Heart right ventricle (tissue), 16 donors: ENCODE results near the gene RARRES2. TPM values are rescaled to one million over a fixed set of nuclear protein-coding genes. Genes with fewer than 3 reads are reported as not detected.
"Not testable (repeated sequence)": the region's sequence is repeated elsewhere in the genome, so short reads cannot be mapped to it uniquely, and the experiment has no call there.

ENCODE experiments used
- ATAC-seq, 8 donors: fragments of 200-7000 bp; cut with Tn5 transposase; one replicate each; pipeline ENCODE4 v1.9.1; 2020; ENCODE audit warnings: mild to moderate bottlenecking in 8 of 8, moderate library complexity in 8 of 8, moderate number of reproducible peaks in 1 of 8
- DNase-seq, 2 donors: peaks; one replicate each; pipeline ENCODE4 v3.0.0-alpha.2; 2020
- H3K27ac ChIP-seq, 10 donors: fragments of 200-600 bp; sonication (generic) in 2 of 10; one replicate each; pipeline versions ENCODE4 v1.5.0 to v1.8.0; 2020 to 2022; ENCODE audit warnings: mild to moderate bottlenecking in 3 of 10
- H3K27me3 ChIP-seq, 7 donors: fragments of 200-600 bp; one replicate each; pipeline ENCODE4 v1.8.0; 2021 to 2022; ENCODE audit warnings: mild to moderate bottlenecking in 2 of 7
- H3K36me3 ChIP-seq, 9 donors: fragments of 200-600 bp; sonication (generic) in 1 of 9; one replicate each; pipeline versions ENCODE4 v1.5.0 to v1.8.0; 2020 to 2022; ENCODE audit warnings: mild to moderate bottlenecking in 2 of 9
- H3K4me1 ChIP-seq, 9 donors: fragments of 200-600 bp; sonication (generic) in 1 of 9; one replicate each; pipeline versions ENCODE4 v1.5.0 to v1.8.0; 2020 to 2022; ENCODE audit warnings: mild to moderate bottlenecking in 4 of 9
- H3K4me3 ChIP-seq, 10 donors: fragments of 200-600 bp; sonication (generic) in 2 of 10; one replicate each; pipeline versions ENCODE4 v1.5.0 to v1.8.0; 2020 to 2022; ENCODE audit warnings: mild to moderate bottlenecking in 7 of 10, moderate library complexity in 2 of 10
- H3K9me3 ChIP-seq, 11 donors: fragments of 200-600 bp in 10 of 11; sonication (generic) in 2 of 11; one replicate each; pipeline versions ENCODE4 v1.5.0 to v1.8.0; 2013 to 2022; ENCODE audit warnings: mild to moderate bottlenecking in 2 of 11, control low read depth in 1 of 11, moderate library complexity in 1 of 11
- WGBS, 2 donors: extraction: QIAGEN DNeasy Blood & Tissue Kit; methylation state at CpG; one replicate each; pipeline ENCODE4 v1.1.7; 2013; ENCODE audit warnings: inconsistent platforms in 1 of 2; 5-methylcytosine and 5-hydroxymethylcytosine counted together
- intact Hi-C, 10 donors: fragments of 100-400 bp; cut with DNase I; formaldehyde crosslinking; loops; one replicate each; pipeline versions ENCODE4 v1.11.1 to v1.14.2; 2022
- polyA plus RNA-seq, 2 donors: library from polyadenylated mRNA; stranded (reverse); fragments of 200-250 nt; gene quantifications; one replicate each; pipeline ENCODE4 v1.2.3, GENCODE V29; 2013
- total RNA-seq, 10 donors: library from RNA; stranded (reverse); fragmentation: NEBNext Ultra II Directional in 3 of 10; extraction: Animal tissue kit (Norgen Biotek cat#: 25700) in 3 of 10; gene quantifications; one replicate each; pipeline versions ENCODE4 v1.2.1 to v1.2.4, GENCODE V29; 2021 to 2023
- TF ChIP-seq, protein P1 (sequence below), 9 donors: fragments of 200-600 bp; sonication (generic) in 2 of 9; IDR thresholded peaks; one replicate each; pipeline versions ENCODE4 v1.5.0 to v1.8.0; 2021 to 2022; ENCODE audit warnings: antibody characterized with exemption in 9 of 9, mild to moderate bottlenecking in 5 of 9, moderate library complexity in 1 of 9
- donor health status: Arrhythmogenic right ventricular cardiomyopathy.
- donor health status: ischemic (EF 13 %, LVEDD 7.1; RV severe dilation, severe dysfunction).
- donor health status: healthy with polysubstance abuse.
- donor health status: DM: no; HTN: yes; CAD: no.
- donor health status: DM: no; HTN: no; CAD: no.
- donor health status: ischemic (EF 25% LVEDD 6.9; RV normal size, moderate dysfunction).
- donor health status: ischemic (EF 25% LVEDD 5.7; RV mildly dilated, moderate dysfunction).
- donor health status: healthy.
- donor health status: DM: yes; HTN: yes; CAD: no.
- donor health status: Ischemic cardiomyopathy.
- donor health status: ischemic (EF 35%, LVEDD 5.7; RV mildly dilated, moderate dysfunction).
- donor health status: nonischemic (EF 11% LVEDD 7.7; RV severe dilation, severe dysfunction).
- donor health status: DM: yes; HTN: yes; CAD: no.
- donor health status: PGD.
- donor health status: ischemic (EF 29% LVEDD 5.4; RV normal size, mild dysfunction).
- donor health status: nonischemic (EF 23%, LVEDD 6.1; RV moderate dilation, normal function).

Gene RARRES2
- total and polyA plus RNA-seq, 12 donors, result 6.7 to 33.0 (median 18.4) TPM

DNA sequence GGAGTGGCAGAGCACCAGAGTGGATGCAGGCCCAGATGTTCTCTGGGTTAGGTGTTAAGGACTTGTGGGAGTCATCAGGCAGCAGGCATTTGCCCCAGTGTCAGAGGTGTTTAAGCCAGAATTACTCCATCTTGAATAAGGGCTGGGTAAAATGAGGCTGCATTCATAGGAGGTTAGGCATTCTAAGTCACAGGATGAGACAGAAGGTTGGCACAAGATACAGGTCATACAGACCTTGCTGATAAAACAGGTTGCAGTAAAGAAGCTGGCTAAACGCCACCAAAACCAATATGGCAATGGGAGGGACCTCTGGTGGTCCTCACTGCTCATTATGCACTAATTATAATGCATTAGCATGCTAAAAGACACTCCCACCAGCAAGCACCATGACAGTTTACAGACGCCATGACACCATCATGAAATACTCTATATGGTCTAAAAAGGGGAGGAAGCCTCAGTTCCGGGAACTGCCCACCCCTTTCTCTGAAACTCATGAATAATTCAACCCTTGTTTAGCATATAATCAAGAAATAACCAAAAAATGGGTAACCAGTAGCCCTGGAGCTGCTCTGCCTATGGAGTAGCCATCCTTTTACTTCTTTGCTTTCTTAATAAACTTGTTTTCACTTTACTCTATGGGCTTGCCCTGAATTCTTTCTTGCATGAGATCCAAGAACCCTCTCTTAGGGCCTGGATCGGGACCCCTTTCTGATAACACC lies 19.2 kb downstream of the RARRES2 start:
- Histone ChIP-seq H3K9me3 (no peaks in the 10 kb centered on the region), H3K27ac (peak overlapping the region in 4 of 10 donors; percentile 41 to 93 (median 64)), H3K36me3 (peaks cover 0 to 11% (median 0%) of the 10 kb centered on the region in 9 donors), H3K27me3 (peaks cover 0 to 19% (median 9%) of the 10 kb centered on the region in 7 donors), H3K4me3 (peak overlapping the region; percentile 20 to 87 (median 68)), H3K4me1 (peaks cover 0 to 32% (median 15%) of the 10 kb centered on the region in 9 donors)
- ATAC-seq, result peak in 2 of 8 donors; percentile 19 to 35
- 79 to 81% methylated on average over 4 of the region's 4 CpGs for WGBS, 2 donors
- intact Hi-C loops, result no loop called here
- TF ChIP-seq, protein P1, sequence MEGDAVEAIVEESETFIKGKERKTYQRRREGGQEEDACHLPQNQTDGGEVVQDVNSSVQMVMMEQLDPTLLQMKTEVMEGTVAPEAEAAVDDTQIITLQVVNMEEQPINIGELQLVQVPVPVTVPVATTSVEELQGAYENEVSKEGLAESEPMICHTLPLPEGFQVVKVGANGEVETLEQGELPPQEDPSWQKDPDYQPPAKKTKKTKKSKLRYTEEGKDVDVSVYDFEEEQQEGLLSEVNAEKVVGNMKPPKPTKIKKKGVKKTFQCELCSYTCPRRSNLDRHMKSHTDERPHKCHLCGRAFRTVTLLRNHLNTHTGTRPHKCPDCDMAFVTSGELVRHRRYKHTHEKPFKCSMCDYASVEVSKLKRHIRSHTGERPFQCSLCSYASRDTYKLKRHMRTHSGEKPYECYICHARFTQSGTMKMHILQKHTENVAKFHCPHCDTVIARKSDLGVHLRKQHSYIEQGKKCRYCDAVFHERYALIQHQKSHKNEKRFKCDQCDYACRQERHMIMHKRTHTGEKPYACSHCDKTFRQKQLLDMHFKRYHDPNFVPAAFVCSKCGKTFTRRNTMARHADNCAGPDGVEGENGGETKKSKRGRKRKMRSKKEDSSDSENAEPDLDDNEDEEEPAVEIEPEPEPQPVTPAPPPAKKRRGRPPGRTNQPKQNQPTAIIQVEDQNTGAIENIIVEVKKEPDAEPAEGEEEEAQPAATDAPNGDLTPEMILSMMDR (IDR thresholded peaks at IDR 0.05), result no peak
- no peak for DNase-seq

DNA sequence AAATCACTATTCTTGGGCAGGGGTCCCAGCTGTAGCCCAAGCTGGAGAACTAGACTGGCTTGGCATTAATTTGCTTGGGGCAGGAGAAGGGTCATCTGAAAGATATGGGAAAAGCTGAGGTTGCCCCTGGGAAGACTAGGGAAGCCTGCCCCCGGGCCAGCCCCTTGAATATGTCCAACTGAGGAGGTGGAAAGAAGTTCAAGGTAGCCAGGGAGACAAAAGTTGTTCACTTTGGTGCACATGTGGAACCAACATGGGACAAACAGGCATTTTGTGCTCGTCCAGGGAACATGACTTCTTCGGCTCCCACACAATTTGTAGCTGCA lies 19.7 kb downstream of the RARRES2 start:
- Histone ChIP-seq H3K27ac (no peak overlapping the region), H3K36me3 (peaks cover 0 to 10% (median 0%) of the 10 kb centered on the region in 9 donors), H3K27me3 (peaks cover 0 to 19% (median 9%) of the 10 kb centered on the region in 7 donors), H3K4me3 (no peak overlapping the region), H3K4me1 (peaks cover 0 to 32% (median 15%) of the 10 kb centered on the region in 9 donors), H3K9me3 (no peaks in the 10 kb centered on the region)
- intact Hi-C loops, result no loop called here
- ATAC-seq (no peak), DNase-seq (no peak)
- TF ChIP-seq, protein P1 (IDR thresholded peaks at IDR 0.05), result no peak
- 91 to 98% methylated on average over 3 of the region's 3 CpGs for WGBS, 2 donors

DNA sequence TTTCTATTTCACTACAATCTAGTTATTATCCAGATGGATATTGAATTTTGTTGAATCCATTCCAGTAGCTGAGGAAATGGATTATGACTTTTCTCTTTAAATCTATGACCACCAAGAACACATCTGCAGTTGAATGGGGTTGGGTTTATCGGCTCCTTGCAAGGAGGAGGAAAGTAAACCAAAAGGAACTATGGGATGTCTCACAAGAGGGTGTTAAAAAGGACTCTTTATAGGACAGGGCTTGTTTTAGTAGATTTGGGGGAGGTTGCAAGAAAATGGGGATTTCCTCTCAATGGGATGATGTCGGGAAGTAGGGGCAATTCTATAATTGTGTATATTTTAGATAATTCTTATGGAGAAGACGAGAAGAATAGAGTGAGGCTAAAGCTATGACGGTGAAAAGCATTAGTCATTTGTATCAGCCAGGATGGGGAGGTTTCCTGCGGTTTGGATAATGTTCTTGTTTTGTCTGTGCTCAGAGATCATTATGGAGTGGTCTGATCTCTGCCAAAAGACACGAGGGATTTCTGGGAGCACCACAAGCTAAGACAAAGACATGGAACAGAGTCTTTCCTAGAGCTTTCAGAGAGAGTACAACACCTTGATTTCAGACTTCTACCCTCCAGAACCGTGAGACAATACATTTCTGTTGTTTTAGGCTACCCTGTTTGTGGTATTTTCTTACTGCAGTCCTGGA lies 23.5 kb downstream of the RARRES2 start:
- intact Hi-C loops, result no loop called here
- Histone ChIP-seq H3K9me3 (no peaks in the 10 kb centered on the region), H3K4me3 (no peak overlapping the region), H3K36me3 (no peaks in the 10 kb centered on the region), H3K27me3 (peaks cover 0 to 11% (median 2%) of the 10 kb centered on the region in 7 donors), H3K4me1 (peaks cover 0 to 8% (median 6%) of the 10 kb centered on the region in 9 donors), H3K27ac (peak overlapping the region in 1 of 10 donors; percentile 24)
- no peak for DNase-seq
- 50 to 57% methylated on average over 7 of the region's 7 CpGs for WGBS, 2 donors
- ATAC-seq, result no peak
- TF ChIP-seq, protein P1 (IDR thresholded peaks at IDR 0.05), result no peak

DNA sequence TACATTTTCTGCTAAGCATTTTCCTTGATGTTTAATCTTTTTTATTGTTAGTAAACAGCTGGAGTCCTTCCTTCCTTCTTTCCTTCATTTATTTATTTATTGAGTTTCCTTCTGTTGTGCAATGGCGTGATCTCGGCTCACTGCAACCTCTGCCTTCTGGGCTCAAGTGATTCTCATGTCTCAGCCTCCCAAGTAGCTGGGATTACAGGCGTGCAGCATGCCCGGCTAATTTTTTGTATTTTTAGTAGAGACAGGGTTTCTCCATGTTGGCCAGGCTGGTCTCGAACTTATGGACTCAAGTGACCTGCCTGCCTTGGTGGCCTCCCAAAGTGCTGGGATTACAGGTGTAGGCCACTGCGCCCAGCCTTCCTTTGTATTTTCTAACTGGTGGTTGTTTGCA lies 24.4 kb downstream of the RARRES2 start:
- H3K4me3 ChIP-seq, H3K27me3 ChIP-seq, DNase-seq, H3K36me3 ChIP-seq, H3K27ac ChIP-seq, H3K9me3 ChIP-seq, H3K4me1 ChIP-seq, ATAC-seq, intact Hi-C loops: not testable (repeated sequence)
- 86 to 88% methylated on average over 6 of the region's 6 CpGs for WGBS, 2 donors
